SU-DHL-6 (cell line): ENCODE data around the gene PIGS.

Experiments used
- EZH2phosphoT487 ChIP-seq: fragments of 200-600 bp; sonication (generic), shearing (Covaris generic); conservative IDR thresholded peaks from 2 replicates; pipeline ENCODE4 v1.6.1; 2018; ENCODE audit warnings: mild to moderate bottlenecking, antibody characterized with exemption, low read length, moderate library complexity, mixed read lengths
- TF ChIP-seq, protein P1 (sequence below): fragments of 200-600 bp; sonication (generic); IDR thresholded peaks from one replicate; pipeline ENCODE4 v1.5.1; 2017; ENCODE audit warnings: antibody characterized with exemption, mild to moderate bottlenecking, low read length, moderate library complexity; ENCODE audit not compliant: insufficient read depth, poor library complexity, severe bottlenecking

GRCh38 chr17:28533091-28533807, 38.1 kb downstream of the PIGS start:
- TF ChIP-seq, protein P1, sequence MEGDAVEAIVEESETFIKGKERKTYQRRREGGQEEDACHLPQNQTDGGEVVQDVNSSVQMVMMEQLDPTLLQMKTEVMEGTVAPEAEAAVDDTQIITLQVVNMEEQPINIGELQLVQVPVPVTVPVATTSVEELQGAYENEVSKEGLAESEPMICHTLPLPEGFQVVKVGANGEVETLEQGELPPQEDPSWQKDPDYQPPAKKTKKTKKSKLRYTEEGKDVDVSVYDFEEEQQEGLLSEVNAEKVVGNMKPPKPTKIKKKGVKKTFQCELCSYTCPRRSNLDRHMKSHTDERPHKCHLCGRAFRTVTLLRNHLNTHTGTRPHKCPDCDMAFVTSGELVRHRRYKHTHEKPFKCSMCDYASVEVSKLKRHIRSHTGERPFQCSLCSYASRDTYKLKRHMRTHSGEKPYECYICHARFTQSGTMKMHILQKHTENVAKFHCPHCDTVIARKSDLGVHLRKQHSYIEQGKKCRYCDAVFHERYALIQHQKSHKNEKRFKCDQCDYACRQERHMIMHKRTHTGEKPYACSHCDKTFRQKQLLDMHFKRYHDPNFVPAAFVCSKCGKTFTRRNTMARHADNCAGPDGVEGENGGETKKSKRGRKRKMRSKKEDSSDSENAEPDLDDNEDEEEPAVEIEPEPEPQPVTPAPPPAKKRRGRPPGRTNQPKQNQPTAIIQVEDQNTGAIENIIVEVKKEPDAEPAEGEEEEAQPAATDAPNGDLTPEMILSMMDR: no peak
- TF ChIP-seq EZH2phosphoT487: no peak
